Thymus (tissue), 11 donors: ENCODE results near the gene FAAP20. TPM values are rescaled to one million over a fixed set of nuclear protein-coding genes. Genes with fewer than 3 reads are reported as not detected.

Experiments
- DNase-seq, 9 donors: peaks; one replicate each; pipeline ENCODE4 v3.0.0-alpha.2; 2013; ENCODE audit warnings: low spot score in 9 of 9, low read depth in 6 of 9, missing footprints in 1 of 9
- H3K27ac ChIP-seq, 2 donors: one replicate each; pipeline ENCODE4 v1.5.1; 2013; ENCODE audit warnings: control low read depth in 1 of 2, low read depth in 1 of 2, low read length in 1 of 2, mild to moderate bottlenecking in 1 of 2, moderate library complexity in 1 of 2
- H3K27me3 ChIP-seq, 2 donors: one replicate each; pipeline ENCODE4 v1.5.1; 2013; ENCODE audit warnings: low read length in 1 of 2; ENCODE audit not compliant: control insufficient read depth in 2 of 2, insufficient read depth in 1 of 2
- H3K36me3 ChIP-seq, 2 donors: one replicate each; pipeline ENCODE4 v1.5.1; 2013; ENCODE audit warnings: low read length in 1 of 2, mild to moderate bottlenecking in 1 of 2, moderate library complexity in 1 of 2; ENCODE audit not compliant: control insufficient read depth in 2 of 2, insufficient read depth in 2 of 2
- H3K4me1 ChIP-seq, 2 donors: one replicate each; pipeline ENCODE4 v1.5.1; 2013; ENCODE audit warnings: low read length in 2 of 2; ENCODE audit not compliant: control insufficient read depth in 2 of 2, insufficient read depth in 2 of 2
- H3K4me3 ChIP-seq, 2 donors: one replicate each; pipeline ENCODE4 v1.5.1; 2013; ENCODE audit warnings: low read length in 2 of 2, control low read depth in 1 of 2, mild to moderate bottlenecking in 1 of 2
- H3K9me3 ChIP-seq, 2 donors: one replicate each; pipeline ENCODE4 v1.5.1; 2013; ENCODE audit warnings: low read length in 1 of 2, mild to moderate bottlenecking in 1 of 2; ENCODE audit not compliant: control insufficient read depth in 2 of 2, insufficient read depth in 1 of 2
- WGBS: extraction: QIAGEN DNeasy Blood & Tissue Kit; methylation state at CpG from one replicate; pipeline ENCODE4 v1.1.7; 2013; 5-methylcytosine and 5-hydroxymethylcytosine counted together
- polyA plus RNA-seq: library from polyadenylated mRNA; stranded (reverse); fragments of 200-250 nt; gene quantifications from one replicate; pipeline ENCODE4 v1.2.3, GENCODE V29; 2013
- total RNA-seq: library from RNA; stranded (reverse); fragments of 120-200 nt; gene quantifications from one replicate; pipeline ENCODE4 v1.2.4, GENCODE V29; 2013
- donor health status: healthy.

The FAAP20 gene
- total and polyA plus RNA-seq, 2 donors = 20.4 to 125 TPM

DNA sequence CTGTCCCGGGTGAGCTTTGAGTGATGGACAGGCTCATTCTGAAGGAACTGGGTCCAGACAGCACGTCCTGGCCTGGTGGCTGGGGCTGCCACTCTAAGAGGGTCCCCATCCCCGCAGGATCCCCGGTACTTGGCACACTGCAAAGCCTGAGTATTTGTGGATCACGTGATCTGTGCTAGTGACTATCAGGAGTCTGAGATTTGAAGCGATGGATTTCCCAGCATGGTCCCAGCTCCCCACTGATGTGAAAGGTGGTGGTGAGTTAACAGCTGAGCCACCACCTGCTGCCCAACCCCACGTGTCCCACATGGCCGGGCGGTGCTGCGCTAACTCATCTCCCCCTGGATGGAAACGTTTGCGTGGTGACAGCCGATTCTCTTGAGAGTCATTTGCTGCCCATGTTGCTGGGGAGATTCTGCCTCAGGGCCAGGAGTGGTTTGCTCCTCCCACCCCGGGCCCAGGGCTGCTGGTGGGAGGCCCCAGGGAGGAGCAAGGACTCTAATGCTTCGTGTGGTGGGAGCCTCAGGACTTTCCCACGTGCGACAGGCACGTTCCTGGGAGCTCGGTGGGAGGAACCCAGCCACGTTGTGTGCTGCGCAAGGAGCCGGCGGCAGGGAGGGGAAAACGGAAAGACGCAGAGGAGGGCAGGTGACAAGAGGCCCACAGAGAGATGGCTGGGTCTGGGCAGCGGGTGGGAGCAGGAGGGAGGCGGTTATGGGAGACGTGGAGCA, 15.1 kb downstream of the FAAP20 start:
- H3K9me3 ChIP-seq = no peaks in the 10 kb centered on the region
- no peak overlapping the region for H3K27ac ChIP-seq
- H3K4me3 ChIP-seq = no peak overlapping the region
- DNase-seq = no peak
- WGBS = 91% methylated on average over 28 of the region's 28 CpGs
- peaks cover 0 to 8% of the 10 kb centered on the region in 2 donors for H3K27me3 ChIP-seq
- peaks cover 0 to 14% of the 10 kb centered on the region in 2 donors for H3K36me3 ChIP-seq
- H3K4me1 ChIP-seq = peaks cover 0 to 4% of the 10 kb centered on the region in 2 donors

GRCh38 chr1:2178875-2179274, 15.7 kb downstream of the FAAP20 start:
- H3K4me1 ChIP-seq = peaks cover 0 to 8% of the 10 kb centered on the region in 2 donors
- H3K36me3 ChIP-seq = peaks cover 0 to 14% of the 10 kb centered on the region in 2 donors
- no peak overlapping the region for H3K4me3 ChIP-seq
- DNase-seq = no peak
- no peak overlapping the region for H3K27ac ChIP-seq
- 97% methylated on average over 16 of the region's 16 CpGs for WGBS
- H3K27me3 ChIP-seq = peaks cover 0 to 10% of the 10 kb centered on the region in 2 donors
- no peaks in the 10 kb centered on the region for H3K9me3 ChIP-seq

DNA sequence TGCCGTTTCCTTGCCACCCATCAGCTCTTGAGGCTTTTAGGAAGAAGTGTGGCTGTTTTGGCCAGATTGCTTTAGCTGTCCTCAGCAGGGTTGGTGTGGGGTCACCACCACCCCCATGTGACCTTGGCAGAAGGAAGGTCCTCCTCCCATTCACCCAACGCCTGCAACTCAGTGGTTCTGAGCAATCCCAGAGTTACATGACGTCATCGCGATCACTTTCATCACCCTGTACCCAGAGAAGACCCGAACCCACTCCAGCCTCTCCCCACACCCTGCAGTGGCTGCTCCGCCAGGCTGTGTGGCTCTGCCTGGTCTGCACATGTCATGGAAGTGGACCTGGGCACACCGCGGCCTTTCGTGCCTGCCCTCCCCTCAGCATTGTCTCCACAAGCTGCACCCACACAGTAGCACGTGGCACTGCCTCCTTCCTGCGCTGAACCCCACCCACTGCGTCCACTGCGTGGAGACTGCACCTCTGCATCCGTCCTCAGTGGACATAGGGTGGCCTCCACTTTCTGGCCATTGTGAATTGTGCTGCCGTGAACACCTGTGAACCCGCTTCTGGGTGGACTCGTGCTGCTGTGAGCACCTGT, 16.5 kb downstream of the FAAP20 start:
- DNase-seq = no peak

GRCh38 chr1:2177541-2177940, 17.0 kb downstream of the FAAP20 start:
- Histone ChIP-seq H3K4me3 (no peak overlapping the region), H3K4me1 (peaks cover 0 to 8% of the 10 kb centered on the region in 2 donors), H3K27me3 (peaks cover 0 to 10% of the 10 kb centered on the region in 2 donors), H3K9me3 (no peaks in the 10 kb centered on the region), H3K27ac (no peak overlapping the region), H3K36me3 (peaks cover 0 to 15% of the 10 kb centered on the region in 2 donors)
- DNase-seq = no peak
- 97% methylated on average over 21 of the region's 21 CpGs for WGBS

More for the DNA sequence above, 16.5 kb downstream of the FAAP20 start:
- Histone ChIP-seq H3K4me1 (peaks cover 0 to 8% of the 10 kb centered on the region in 2 donors), H3K4me3 (no peak overlapping the region), H3K27me3 (peaks cover 0 to 10% of the 10 kb centered on the region in 2 donors), H3K36me3 (peaks cover 0 to 15% of the 10 kb centered on the region in 2 donors), H3K27ac (no peak overlapping the region), H3K9me3 (no peaks in the 10 kb centered on the region)
- 97% methylated on average over 18 of the region's 18 CpGs for WGBS

DNA sequence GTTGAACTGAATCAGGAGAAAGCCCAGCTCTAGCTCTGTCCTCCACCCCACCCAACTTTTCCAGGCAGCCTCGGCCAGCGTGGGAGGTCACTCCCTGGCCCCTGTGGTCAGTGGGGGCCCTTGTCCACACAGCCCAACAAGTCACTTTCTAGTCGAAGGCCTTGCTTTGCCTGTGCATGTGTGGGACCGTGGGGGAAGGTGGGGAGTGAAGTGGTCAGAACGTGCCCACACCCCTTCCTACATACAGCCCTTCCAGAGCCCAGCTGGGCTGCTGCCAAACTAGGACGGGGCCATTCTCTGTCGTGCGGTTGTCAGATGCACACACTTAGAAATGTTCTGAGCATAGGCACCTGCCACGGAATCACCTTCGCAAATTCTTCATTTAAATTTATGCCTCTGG, 18.0 kb downstream of the FAAP20 start:
- H3K9me3 ChIP-seq = no peaks in the 10 kb centered on the region
- no peak overlapping the region for H3K4me3 ChIP-seq
- H3K27ac ChIP-seq = no peak overlapping the region
- WGBS = 95% methylated on average over 10 of the region's 10 CpGs
- no peak for DNase-seq
- peaks cover 0 to 15% of the 10 kb centered on the region in 2 donors for H3K36me3 ChIP-seq
- H3K4me1 ChIP-seq = peaks cover 0 to 8% of the 10 kb centered on the region in 2 donors
- H3K27me3 ChIP-seq = peaks cover 0 to 10% of the 10 kb centered on the region in 2 donors

- Histone ChIP-seq H3K27ac (no peak overlapping the region), H3K9me3 (no peaks in the 10 kb centered on the region), H3K36me3 (peaks cover 0 to 15% of the 10 kb centered on the region in 2 donors), H3K4me1 (peaks cover 0 to 8% of the 10 kb centered on the region in 2 donors), H3K27me3 (peaks cover 0 to 10% of the 10 kb centered on the region in 2 donors), H3K4me3 (no peak overlapping the region)
- WGBS = 97% methylated on average over 42 of the region's 42 CpGs
- DNase-seq = no peak
Measured at GRCh38 chr1:2175681-2176454, 18.7 kb downstream of the FAAP20 start.

DNA sequence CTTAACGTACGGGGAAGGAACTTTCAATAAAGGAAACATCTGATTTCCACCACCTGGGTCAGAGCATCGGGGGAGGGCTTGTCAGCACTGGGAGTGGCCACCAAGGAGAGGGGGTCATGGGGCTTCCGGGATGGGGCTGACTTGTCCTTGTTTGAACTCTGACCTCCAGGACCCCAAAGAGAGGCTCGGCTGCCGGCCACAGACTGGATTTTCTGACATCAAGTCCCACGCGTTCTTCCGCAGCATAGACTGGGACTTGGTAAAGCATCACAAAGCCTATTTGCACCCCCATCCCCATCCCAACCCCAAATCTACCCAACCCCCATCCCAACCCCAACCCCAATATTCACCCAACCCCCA, 19.5 kb downstream of the FAAP20 start:
- WGBS = 80% methylated on average over 9 of the region's 9 CpGs
- no peak for DNase-seq
- Histone ChIP-seq H3K9me3 (no peaks in the 10 kb centered on the region), H3K4me1 (peaks cover 0 to 8% of the 10 kb centered on the region in 2 donors), H3K27me3 (peaks cover 0 to 10% of the 10 kb centered on the region in 2 donors), H3K4me3 (no peak overlapping the region), H3K27ac (no peak overlapping the region), H3K36me3 (peaks cover 0 to 10% of the 10 kb centered on the region in 2 donors)

DNA sequence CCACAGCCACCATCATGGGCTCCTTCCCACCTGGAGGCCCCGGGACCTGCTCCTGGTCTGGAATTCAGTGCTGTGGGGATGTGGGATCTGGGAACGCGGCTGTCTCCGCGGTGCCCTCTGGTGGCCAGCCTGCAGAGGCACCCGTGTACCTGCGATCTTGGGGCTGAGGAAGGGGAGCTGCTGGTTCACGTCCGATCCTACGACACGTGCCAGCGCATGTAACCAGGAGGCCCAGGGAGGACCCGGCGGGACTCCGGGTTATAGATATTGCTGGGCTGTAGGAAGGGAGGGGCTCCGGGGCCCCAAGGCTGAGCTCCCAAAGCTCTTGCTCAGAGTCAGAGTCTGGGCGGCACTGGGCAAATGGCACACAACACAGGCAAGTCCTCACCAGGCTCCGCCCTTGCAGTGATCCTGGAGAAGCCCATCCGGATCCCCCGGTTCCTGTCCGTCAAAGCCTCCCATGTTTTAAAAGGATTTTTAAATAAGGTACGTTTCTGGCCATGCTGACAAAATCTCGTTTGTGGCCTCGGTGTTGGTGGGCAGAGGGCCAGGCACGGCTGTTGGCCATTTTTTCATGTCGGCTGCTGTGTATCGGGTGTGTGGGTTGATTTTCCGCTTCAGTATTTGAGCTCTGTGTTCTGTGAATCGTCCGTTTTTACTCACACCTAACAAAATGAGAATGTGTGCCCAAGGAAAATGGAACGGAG, 20.1 kb downstream of the FAAP20 start:
- Histone ChIP-seq H3K4me1 (peaks cover 0 to 8% of the 10 kb centered on the region in 2 donors), H3K36me3 (peaks cover 0 to 10% of the 10 kb centered on the region in 2 donors), H3K27ac (no peak overlapping the region), H3K4me3 (no peak overlapping the region), H3K9me3 (no peaks in the 10 kb centered on the region), H3K27me3 (peaks cover 0 to 10% of the 10 kb centered on the region in 2 donors)
- WGBS = 35% methylated on average over 31 of the region's 31 CpGs
- DNase-seq = peak in 2 of 9 donors; percentile 57 to 58
